Measurements from ENCODE around the gene SARS2.

GRCh38 chr19:38921420-38922274 lies 8.9 kb downstream of the SARS2 start:
- no peak for TF ChIP-seq POLR2A (IDR thresholded peaks at IDR 0.05)
- TF ChIP-seq, protein P1, sequence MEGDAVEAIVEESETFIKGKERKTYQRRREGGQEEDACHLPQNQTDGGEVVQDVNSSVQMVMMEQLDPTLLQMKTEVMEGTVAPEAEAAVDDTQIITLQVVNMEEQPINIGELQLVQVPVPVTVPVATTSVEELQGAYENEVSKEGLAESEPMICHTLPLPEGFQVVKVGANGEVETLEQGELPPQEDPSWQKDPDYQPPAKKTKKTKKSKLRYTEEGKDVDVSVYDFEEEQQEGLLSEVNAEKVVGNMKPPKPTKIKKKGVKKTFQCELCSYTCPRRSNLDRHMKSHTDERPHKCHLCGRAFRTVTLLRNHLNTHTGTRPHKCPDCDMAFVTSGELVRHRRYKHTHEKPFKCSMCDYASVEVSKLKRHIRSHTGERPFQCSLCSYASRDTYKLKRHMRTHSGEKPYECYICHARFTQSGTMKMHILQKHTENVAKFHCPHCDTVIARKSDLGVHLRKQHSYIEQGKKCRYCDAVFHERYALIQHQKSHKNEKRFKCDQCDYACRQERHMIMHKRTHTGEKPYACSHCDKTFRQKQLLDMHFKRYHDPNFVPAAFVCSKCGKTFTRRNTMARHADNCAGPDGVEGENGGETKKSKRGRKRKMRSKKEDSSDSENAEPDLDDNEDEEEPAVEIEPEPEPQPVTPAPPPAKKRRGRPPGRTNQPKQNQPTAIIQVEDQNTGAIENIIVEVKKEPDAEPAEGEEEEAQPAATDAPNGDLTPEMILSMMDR (IDR thresholded peaks at IDR 0.05): no peak
